Testis (tissue), 2 donors: ENCODE data around the gene SNPH.

Source experiments
- CTCF ChIP-seq, 3 experiments: fragments of 450-650 bp in 2 of 3; fragments of 200-600 bp in 1 of 3; sonication (generic) in 1 of 3; IDR thresholded peaks; one replicate each; pipeline ENCODE4 v1.5.1; 2016 to 2019; ENCODE audit warnings: antibody characterized with exemption in 3 of 3, mild to moderate bottlenecking in 2 of 3, moderate library complexity in 1 of 3
- POLR2A ChIP-seq: fragments of 450-650 bp; IDR thresholded peaks from one replicate; pipeline ENCODE4 v1.6.1; 2017; ENCODE audit warnings: antibody characterized with exemption, mild to moderate bottlenecking, moderate library complexity

- TF ChIP-seq CTCF (IDR thresholded peaks at IDR 0.05) (no peak), POLR2A (no peak)
Measured at GRCh38 chr20:1338096-1338495, 72.0 kb downstream of the SNPH start.
